Activated CD4-positive, alpha-beta T cell treated with anti-CD3 and anti-CD28 coated beads for 48 hours (primary cell): ENCODE data around the gene SPOCK1.
A peak's percentile ranks its signal among the peaks of the same experiment; 100 is the strongest.

Experiments
- DNase-seq: peaks from one replicate; pipeline ENCODE4 v3.0.0-alpha.2; 2020

Gene SPOCK1

DNA sequence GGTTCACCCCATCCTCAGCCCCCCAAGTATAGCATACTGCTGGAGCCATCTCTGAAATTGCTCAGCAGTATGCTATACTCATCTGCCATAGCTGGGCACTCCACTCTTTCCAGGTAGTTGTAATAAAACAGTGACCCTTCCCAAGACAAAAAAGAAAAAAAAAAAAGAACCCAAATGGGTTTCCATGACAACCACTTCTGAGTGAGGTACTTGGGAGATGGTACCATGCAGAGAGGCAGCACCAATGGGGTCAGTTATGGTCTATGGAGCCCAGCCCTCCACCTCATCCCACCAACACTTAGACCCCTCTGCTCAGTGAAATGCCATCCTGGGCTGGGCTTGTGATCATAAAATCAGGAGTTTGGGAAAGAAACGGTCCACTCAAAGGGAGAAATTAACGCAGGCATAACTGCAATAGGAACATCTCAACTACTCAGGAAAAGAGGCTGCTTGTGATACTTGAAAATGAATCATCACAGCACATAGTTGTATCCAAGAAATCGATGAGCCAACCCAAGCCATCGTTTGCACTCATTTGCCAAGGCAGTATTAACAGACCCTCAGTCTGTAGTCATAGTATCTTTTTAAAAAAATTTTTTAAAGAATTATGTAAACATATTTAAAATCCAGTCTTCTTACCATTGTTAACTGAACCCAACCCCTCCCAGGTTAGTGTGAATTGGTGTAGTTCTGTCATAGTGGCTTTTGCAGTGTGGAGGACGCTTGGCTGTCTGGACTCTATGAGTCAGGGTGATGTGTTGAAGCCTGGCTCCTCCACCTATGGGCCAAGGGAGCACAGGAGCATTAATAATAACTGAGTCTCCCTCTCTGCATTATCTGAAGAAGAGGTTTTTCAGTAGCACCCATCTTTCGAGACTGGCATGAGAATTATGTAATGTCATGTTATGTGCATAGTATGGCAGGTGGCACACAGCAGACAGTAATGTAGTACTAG is 402.7 kb downstream of the SPOCK1 start:
- DNase-seq = no peak

DNA sequence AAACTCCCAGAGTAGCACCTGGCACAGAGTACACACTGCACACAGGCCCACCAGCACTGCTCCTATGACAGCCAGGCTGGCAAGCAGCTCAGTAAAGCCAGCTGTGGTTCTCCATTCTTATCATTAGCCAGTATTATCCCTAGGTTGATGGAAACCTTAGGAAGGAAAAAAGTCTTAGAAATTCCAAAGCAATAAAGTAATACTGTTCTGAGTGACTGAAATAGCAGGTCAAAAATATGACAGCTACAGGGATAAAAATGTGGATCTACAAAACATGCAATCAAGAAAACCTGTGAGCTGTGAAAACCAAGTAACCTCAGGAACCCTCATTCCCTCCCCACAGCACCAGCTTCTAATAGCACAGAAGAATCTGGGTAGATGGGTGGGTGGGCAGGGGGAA is 403.5 kb downstream of the SPOCK1 start:
- no peak for DNase-seq

GRCh38 chr5:137092831-137093230 is 406.3 kb downstream of the SPOCK1 start:
- DNase-seq = no peak

DNA sequence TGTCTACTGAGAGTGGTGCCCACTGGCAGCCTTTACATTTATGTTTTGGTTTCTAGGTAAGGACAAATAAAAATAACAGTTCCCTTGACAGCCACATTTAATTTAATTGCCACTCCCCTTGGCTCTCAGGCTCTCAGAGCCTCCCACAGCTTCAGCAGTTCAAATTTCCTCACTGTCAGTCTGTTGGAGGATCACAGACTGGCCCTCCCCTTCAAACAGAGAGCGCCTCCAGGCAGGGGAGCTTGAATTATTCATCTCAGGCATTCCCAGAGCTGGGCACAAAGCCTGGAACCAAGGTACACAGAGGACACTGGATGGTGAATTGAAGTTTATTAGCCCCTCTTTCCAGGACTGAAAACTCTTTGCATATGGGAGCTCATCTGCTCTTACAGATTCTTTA is 407.7 kb downstream of the SPOCK1 start:
- DNase-seq = no peak

GRCh38 chr5:137090721-137091120 is 408.4 kb downstream of the SPOCK1 start:
- DNase-seq = no peak

- DNase-seq = no peak
These were observed 409.0 kb downstream of the SPOCK1 start for GRCh38 chr5:137090151-137090550.

- no peak for DNase-seq
These were observed 411.0 kb downstream of the SPOCK1 start for GRCh38 chr5:137088175-137088574.

DNA sequence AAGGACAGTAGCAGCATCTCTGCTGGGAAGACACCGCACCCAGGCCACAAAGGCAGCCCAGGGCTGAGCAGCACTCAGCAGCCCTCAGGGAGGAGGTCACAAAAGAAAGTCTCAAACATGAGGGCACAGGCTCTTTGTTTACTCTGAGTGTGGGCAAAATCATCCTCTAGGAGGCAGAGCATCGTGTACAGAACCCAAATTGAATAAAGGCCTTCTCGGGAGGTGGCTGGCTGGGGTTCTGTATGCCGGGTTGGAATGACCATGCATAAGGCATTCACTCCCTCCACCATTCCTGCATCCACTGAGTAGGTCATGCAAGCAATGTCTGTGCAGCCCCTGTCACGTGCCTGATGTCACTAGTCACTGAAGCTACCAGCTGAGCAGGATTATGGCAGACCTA is 412.8 kb downstream of the SPOCK1 start:
- no peak for DNase-seq

- no peak for DNase-seq
These were observed 413.9 kb downstream of the SPOCK1 start for GRCh38 chr5:137085206-137085605.

DNA sequence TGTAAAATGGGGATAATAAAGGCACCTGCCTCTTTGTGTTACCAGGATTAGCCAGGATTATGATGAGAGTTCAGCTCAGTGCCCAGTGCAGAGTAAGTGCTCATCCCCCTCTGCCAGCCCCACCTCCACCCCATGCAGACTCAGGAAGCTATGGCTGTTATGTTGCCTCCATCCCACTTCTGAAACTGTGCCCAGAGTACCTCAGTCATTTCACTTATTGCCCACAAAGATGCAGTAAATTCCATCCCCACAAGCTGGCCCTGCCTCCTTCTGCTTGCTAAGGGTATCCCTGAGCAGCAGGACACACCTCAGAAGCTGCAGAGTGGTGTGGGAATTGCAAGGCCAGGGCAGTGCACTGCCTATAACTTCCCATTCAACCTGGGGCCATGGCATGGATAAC is 415.1 kb downstream of the SPOCK1 start:
- no peak for DNase-seq

- no peak for DNase-seq
These were observed 416.2 kb downstream of the SPOCK1 start for GRCh38 chr5:137082951-137083350.

GRCh38 chr5:137078171-137078665 is 420.9 kb downstream of the SPOCK1 start:
- DNase-seq = no peak

DNA sequence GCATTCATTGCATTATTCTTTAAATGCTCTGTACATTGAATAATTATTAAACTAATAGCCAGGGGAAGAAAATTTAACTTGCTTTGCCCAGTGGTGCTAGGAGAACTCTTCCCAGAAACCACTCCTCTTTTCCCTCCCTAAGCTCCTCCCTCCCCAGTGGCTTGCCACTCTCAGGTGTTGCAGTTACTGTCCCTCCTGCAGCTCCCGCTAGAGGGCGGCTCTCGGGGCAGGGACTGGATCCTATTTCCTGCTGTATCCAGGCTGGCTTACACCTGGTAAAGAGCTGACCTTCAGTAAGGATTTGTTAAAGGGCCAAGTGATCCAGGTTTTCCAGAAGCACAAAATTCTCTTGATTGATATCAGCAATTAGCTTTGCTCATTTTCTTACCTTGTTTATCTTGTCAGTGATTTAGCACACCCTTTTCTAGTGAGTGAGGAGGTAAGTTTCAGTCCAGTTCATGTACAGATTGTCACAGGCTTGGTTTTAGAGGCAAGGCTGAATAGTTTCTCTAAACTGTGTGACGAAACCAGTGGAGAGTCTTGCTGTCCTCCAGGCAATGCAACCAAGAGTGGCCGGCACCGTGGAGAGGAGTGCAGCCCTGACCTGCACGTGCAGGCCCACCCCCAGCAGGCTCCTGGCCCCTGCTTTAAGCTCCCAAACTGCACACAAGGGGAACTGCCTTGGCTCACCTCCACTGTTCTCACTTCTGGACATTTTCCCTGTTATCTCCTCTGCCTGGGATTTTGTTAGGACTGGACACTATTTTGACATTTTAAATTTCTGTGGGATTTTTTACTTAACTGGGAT is 423.8 kb downstream of the SPOCK1 start:
- DNase-seq = peak; percentile 57

GRCh38 chr5:137073189-137073588 is 425.9 kb downstream of the SPOCK1 start:
- DNase-seq = no peak

GRCh38 chr5:137072361-137073115 is 426.6 kb downstream of the SPOCK1 start:
- no peak for DNase-seq

- DNase-seq = no peak
These were observed 427.2 kb downstream of the SPOCK1 start for GRCh38 chr5:137071931-137072330.

GRCh38 chr5:137071526-137071925 is 427.6 kb downstream of the SPOCK1 start:
- DNase-seq = no peak

- DNase-seq = no peak
These were observed 428.6 kb downstream of the SPOCK1 start for GRCh38 chr5:137070521-137070920.

GRCh38 chr5:137069358-137069757 is 429.8 kb downstream of the SPOCK1 start:
- DNase-seq = no peak

DNA sequence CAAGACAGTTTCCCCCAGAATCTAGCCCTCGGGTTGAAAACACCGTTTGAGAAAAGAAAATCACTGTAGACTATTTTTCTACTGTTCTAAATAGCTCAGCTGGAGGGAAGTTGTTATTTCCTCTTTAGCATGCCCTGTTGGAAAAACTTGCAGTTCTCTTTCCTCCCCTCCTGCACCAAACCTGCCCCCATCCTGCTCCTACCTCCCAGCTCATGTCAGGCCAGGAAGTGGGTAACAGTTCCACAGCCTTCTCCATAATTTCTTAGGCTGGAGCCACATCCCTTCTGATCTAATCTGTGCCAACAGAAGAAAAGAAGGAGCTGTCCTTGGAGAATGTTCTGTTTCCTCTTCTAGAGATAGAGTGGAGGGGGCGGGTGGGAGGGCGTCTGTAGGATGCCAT is 437.7 kb downstream of the SPOCK1 start:
- DNase-seq = no peak

GRCh38 chr5:137058089-137058488 is 441.0 kb downstream of the SPOCK1 start:
- DNase-seq = no peak

DNA sequence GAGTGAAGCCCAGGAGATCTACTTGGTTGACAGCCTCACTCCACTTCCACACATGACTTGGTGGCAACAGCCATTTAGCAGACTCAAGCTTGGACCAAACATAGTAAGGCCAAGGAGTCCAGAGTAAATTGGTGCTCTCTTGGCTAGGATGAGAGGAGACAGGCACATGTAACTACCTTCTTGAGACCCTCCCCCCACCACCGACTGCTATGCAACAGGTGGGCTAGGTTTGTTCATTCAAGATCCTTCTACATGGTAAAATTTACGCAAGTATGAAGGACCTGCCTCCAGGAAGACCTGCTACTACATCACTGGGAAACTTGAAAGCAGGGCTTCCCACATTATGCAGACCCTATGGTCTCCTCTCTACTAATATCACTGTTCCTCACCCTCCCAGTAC is 442.4 kb downstream of the SPOCK1 start:
- DNase-seq = no peak

- no peak for DNase-seq
These were observed 443.8 kb downstream of the SPOCK1 start for GRCh38 chr5:137055271-137055872.
